Neural progenitor cell (in vitro differentiated cells): Measurements from ENCODE around the gene VEZT. TPM values are rescaled to one million over a fixed set of nuclear protein-coding genes. Genes with fewer than 3 reads are reported as not detected.
A peak's percentile ranks its signal among the peaks of the same experiment; 100 is the strongest.

Source experiments
- DNase-seq: peaks from one replicate; pipeline ENCODE4 v3.0.0-alpha.2; 2016; ENCODE audit warnings: low spot score
- H2AFZ ChIP-seq: fragments of 200-600 bp; sonication (generic); replicated peaks from 2 replicates; pipeline ENCODE4 v1.6.1; 2016; ENCODE audit warnings: antibody characterized with exemption
- H3F3A ChIP-seq: fragments of 200-600 bp; sonication (generic); 2 replicates; pipeline ENCODE4 v1.6.1; 2016; ENCODE audit warnings: antibody characterized with exemption, low read depth
- H3K27ac ChIP-seq: fragments of 200-600 bp; sonication (generic); 2 replicates; pipeline ENCODE4 v1.5.1; 2016; ENCODE audit warnings: mild to moderate bottlenecking
- H3K27me3 ChIP-seq: fragments of 200-600 bp; sonication (generic); 2 replicates; pipeline ENCODE4 v1.6.1; 2016; ENCODE audit warnings: mild to moderate bottlenecking, moderate library complexity
- H3K36me3 ChIP-seq: fragments of 200-600 bp; sonication (generic); 2 replicates; pipeline ENCODE4 v1.5.1; 2016
- H3K4me1 ChIP-seq: fragments of 200-600 bp; sonication (generic); 2 replicates; pipeline ENCODE4 v1.6.1; 2016; ENCODE audit warnings: mixed run types
- H3K4me2 ChIP-seq: fragments of 200-600 bp; sonication (generic); 2 replicates; pipeline ENCODE4 v1.6.1; 2016
- H3K4me3 ChIP-seq: fragments of 200-600 bp; sonication (generic); 2 replicates; pipeline ENCODE4 v1.5.1; 2016
- H3K79me2 ChIP-seq: fragments of 200-600 bp; sonication (generic); 2 replicates; pipeline ENCODE4 v1.6.1; 2016; ENCODE audit warnings: low read depth
- H3K9ac ChIP-seq: fragments of 200-600 bp; sonication (generic); 2 replicates; pipeline ENCODE4 v1.6.1; 2016
- H3K9me3 ChIP-seq: fragments of 200-600 bp; sonication (generic); 2 replicates; pipeline ENCODE4 v1.5.1; 2016; ENCODE audit warnings: low read depth
- H4K20me1 ChIP-seq: fragments of 200-600 bp; sonication (generic); 2 replicates; pipeline ENCODE4 v1.6.1; 2016; ENCODE audit warnings: low read depth
- H3K27ac Mint-ChIP-seq: 3 replicates; pipeline ENCODE4 v1.8.0; 2021; ENCODE audit warnings: mixed read lengths
- H3K27me3 Mint-ChIP-seq: 2 replicates; pipeline ENCODE4 v1.8.0; 2022; ENCODE audit warnings: low read depth, mild to moderate bottlenecking, inconsistent platforms, moderate library complexity, mixed read lengths; ENCODE audit not compliant: insufficient read depth
- H3K36me3 Mint-ChIP-seq: 3 replicates; pipeline ENCODE4 v1.8.0; 2021; ENCODE audit warnings: mixed read lengths
- H3K4me1 Mint-ChIP-seq: 3 replicates; pipeline ENCODE4 v1.8.0; 2021; ENCODE audit warnings: mixed read lengths
- H3K4me3 Mint-ChIP-seq: 3 replicates; pipeline ENCODE4 v1.8.0; 2021; ENCODE audit warnings: mild to moderate bottlenecking, moderate library complexity, mixed read lengths
- H3K9me3 Mint-ChIP-seq: 3 replicates; pipeline ENCODE4 v1.8.0; 2020; ENCODE audit warnings: mixed read lengths
- EZH2 ChIP-seq: fragments of 200-600 bp; sonication (generic); IDR thresholded peaks from 2 replicates; pipeline ENCODE4 v1.6.1; 2017; ENCODE audit warnings: antibody characterized with exemption, mild to moderate bottlenecking, moderate library complexity
- EZH2phosphoT487 ChIP-seq: fragments of 200-600 bp; sonication (generic); IDR thresholded peaks from 2 replicates; pipeline ENCODE4 v1.6.1; 2017; ENCODE audit warnings: antibody characterized with exemption
- microRNA counts: library from miRNA; unstranded; fragments of <30 nt; microRNA quantifications from one replicate; lab custom pipeline; 2016
- microRNA-seq: library from miRNA; unstranded; fragments of <30 nt; microRNA quantifications from one replicate; pipeline ENCODE4, GENCODE V29; 2016
- small RNA-seq: library from RNA; depleted of rRNA; stranded (forward); fragments of <200 nt; gene quantifications from one replicate; pipeline ENCODE3, GENCODE V24; 2015
- total RNA-seq: library from RNA; depleted of rRNA; stranded (reverse); fragments of >200 nt; gene quantifications from 2 replicates; pipeline ENCODE4 v1.2.3, GENCODE V29; 2015; ENCODE audit warnings: low replicate concordance
- TF ChIP-seq, protein P1 (sequence below): fragments of 200-600 bp; sonication (generic); IDR thresholded peaks from 2 replicates; pipeline ENCODE4 v1.5.1; 2017; ENCODE audit warnings: antibody characterized with exemption, mild to moderate bottlenecking

The VEZT gene
- total RNA-seq, 1 donor from 2014 or later = 126 TPM

DNA sequence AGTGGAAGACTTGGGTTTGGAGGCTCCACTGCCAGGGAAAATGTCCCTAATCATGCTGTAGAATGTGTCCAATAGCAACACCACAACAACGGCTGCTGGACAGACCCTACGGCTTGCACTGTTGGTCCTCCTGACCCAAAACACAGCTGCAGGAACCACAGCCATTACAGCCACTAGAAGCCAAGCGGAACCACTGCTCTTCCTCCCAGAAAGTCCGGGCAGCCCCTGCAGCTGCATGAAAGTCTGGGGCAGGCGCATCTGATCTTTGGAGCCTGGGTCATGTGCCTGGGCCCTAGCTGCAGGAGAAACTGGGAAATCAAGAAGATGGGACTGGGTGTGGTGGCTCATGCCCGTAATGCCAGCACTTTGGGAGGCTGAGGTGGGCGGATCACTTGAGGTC is 131.7 kb downstream of the VEZT start:
- Histone ChIP-seq H3K4me1 (no peaks in the 10 kb centered on the region), H3K27me3 (no peaks in the 10 kb centered on the region), H3K9me3 (no peaks in the 10 kb centered on the region), H3K4me2 (no peak overlapping the region), H3K9ac (no peak overlapping the region), H3K4me3 (no peak overlapping the region), H4K20me1 (no peaks in the 10 kb centered on the region), H3F3A (no peaks in the 10 kb centered on the region), H3K36me3 (no peaks in the 10 kb centered on the region), H3K27ac (no peak overlapping the region), H2AFZ (no peak overlapping the region), H3K79me2 (no peaks in the 10 kb centered on the region)
- TF ChIP-seq EZH2phosphoT487 = no peak
- no peak for TF ChIP-seq EZH2
- TF ChIP-seq, protein P1, sequence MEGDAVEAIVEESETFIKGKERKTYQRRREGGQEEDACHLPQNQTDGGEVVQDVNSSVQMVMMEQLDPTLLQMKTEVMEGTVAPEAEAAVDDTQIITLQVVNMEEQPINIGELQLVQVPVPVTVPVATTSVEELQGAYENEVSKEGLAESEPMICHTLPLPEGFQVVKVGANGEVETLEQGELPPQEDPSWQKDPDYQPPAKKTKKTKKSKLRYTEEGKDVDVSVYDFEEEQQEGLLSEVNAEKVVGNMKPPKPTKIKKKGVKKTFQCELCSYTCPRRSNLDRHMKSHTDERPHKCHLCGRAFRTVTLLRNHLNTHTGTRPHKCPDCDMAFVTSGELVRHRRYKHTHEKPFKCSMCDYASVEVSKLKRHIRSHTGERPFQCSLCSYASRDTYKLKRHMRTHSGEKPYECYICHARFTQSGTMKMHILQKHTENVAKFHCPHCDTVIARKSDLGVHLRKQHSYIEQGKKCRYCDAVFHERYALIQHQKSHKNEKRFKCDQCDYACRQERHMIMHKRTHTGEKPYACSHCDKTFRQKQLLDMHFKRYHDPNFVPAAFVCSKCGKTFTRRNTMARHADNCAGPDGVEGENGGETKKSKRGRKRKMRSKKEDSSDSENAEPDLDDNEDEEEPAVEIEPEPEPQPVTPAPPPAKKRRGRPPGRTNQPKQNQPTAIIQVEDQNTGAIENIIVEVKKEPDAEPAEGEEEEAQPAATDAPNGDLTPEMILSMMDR = no peak
- H3K4me1 Mint-ChIP-seq = peaks cover 2% of the 10 kb centered on the region
- H3K4me3 Mint-ChIP-seq = no peak overlapping the region
- H3K27ac Mint-ChIP-seq = no peak overlapping the region
- no peak for DNase-seq
- H3K9me3 Mint-ChIP-seq = no peaks in the 10 kb centered on the region
- peaks cover 2% of the 10 kb centered on the region for H3K27me3 Mint-ChIP-seq
- no peaks in the 10 kb centered on the region for H3K36me3 Mint-ChIP-seq

DNA sequence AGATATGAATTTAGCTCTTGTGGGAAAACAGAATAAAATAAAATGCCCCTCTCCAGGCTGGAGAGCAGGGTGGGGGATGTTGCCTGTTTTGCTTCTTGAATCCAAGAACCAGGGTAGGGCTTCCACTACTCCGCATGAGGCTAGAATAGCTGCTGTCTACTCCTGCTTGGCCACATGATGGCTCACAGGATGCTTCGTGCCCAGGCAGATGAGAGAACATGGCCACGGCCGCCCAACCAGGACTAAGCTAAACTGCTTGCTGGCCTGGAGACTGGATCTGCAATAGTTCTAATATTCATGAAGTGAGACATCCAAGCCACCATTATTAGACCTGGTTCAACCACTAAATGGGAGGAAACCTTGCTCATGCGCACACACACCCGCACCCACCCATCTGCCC is 134.1 kb downstream of the VEZT start:
- Histone ChIP-seq H2AFZ (peak overlapping the region; percentile 65), H3K4me1 (no peaks in the 10 kb centered on the region), H3K27me3 (no peaks in the 10 kb centered on the region), H3K36me3 (no peaks in the 10 kb centered on the region), H3K4me2 (no peak overlapping the region), H3K9me3 (no peaks in the 10 kb centered on the region), H3K27ac (no peak overlapping the region), H4K20me1 (no peaks in the 10 kb centered on the region), H3K4me3 (no peak overlapping the region), H3F3A (no peaks in the 10 kb centered on the region), H3K79me2 (no peaks in the 10 kb centered on the region), H3K9ac (no peak overlapping the region)
- H3K9me3 Mint-ChIP-seq = no peaks in the 10 kb centered on the region
- H3K27me3 Mint-ChIP-seq = peaks cover 3% of the 10 kb centered on the region
- no peak overlapping the region for H3K4me3 Mint-ChIP-seq
- peaks cover 2% of the 10 kb centered on the region for H3K4me1 Mint-ChIP-seq
- TF ChIP-seq EZH2phosphoT487 = no peak
- TF ChIP-seq, protein P1 = no peak
- no peak for TF ChIP-seq EZH2
- no peaks in the 10 kb centered on the region for H3K36me3 Mint-ChIP-seq
- no peak for DNase-seq
- no peak overlapping the region for H3K27ac Mint-ChIP-seq

MicroRNAs within 50 kb of the gene (microRNA counts, 767-probe panel; counts per million panel counts)
- microRNA hsa-miR-331-3p (lab: Ali Mortazavi, UCI) (6,861 counts per million, percentile 92 among the panel's probes with 10 or more counts), microRNA hsa-miR-331-5p (lab: Ali Mortazavi, UCI) (460 counts per million, percentile 90 among the panel's probes with 10 or more counts)

Small RNAs within 50 kb of the gene (microRNA-seq; reads per million reads assigned to microRNA genes)
- 71.5 reads per million, percentile 72 among the genes with 10 or more reads in this experiment for gene MIR331
- not detected for gene MIR3685

Small RNAs within 50 kb of the gene (small RNA-seq; reads per million reads assigned to genes)
- gene MIR331 (0.93 reads per million, percentile 76 among the genes with 10 or more reads in this experiment), gene MIR3685 (not detected), gene RF00019 (not detected), gene RNU6-808P (not detected)

Other genes starting within 250 kb of the VEZT start
- gene NDUFA12, start 214.1 kb upstream of the VEZT start, total RNA-seq = 170 and 178 TPM in 2 replicates
- 84.2 and 187 TPM in 2 replicates for gene NR2C1, start 144.2 kb upstream of the VEZT start, total RNA-seq
- gene FGD6, start 340 bp upstream of the VEZT start, total RNA-seq = 25.4 and 32.0 TPM in 2 replicates